T-cell (primary cell): Measurements from ENCODE around the gene RBM15B. TPM values are rescaled to one million over a fixed set of nuclear protein-coding genes. Genes with fewer than 3 reads are reported as not detected.

Experiments
- ATAC-seq, 4 experiments: fragments of 200-7000 bp in 3 of 4; fragments of 150-1000 bp in 1 of 4; cut with Tn5 transposase; replicated peaks in 1 of 4; 1 replicate in 3 of 4; 2 replicates in 1 of 4; pipeline ENCODE4 v1.10.0; 2021; ENCODE audit warnings: moderate library complexity in 3 of 4, mild to moderate bottlenecking in 2 of 4, moderate number of reproducible peaks in 1 of 4
- CTCF ChIA-PET, 2 donors: fragments of 300-600 bp; sonication (Branson Sonifier 250); formaldehyde crosslinking; loops; one replicate each; lab custom pipeline; 2022; ENCODE audit warnings: antibody characterized with exemption in 2 of 2; lab: Charles Lee
- POLR2A ChIA-PET, 2 donors: fragments of 300-600 bp; sonication (Branson Sonifier 250); formaldehyde crosslinking; loops; one replicate each; lab custom pipeline; 2022; ENCODE audit warnings: antibody characterized with exemption in 2 of 2; lab: Charles Lee
- DNase-seq, 35 experiments: peaks; one replicate each; pipeline versions ENCODE4 v3.0.0 to v3.0.0-alpha.2; 2013 to 2023
- H3K27ac ChIP-seq: one replicate; pipeline ENCODE4 v1.5.1; 2013; ENCODE audit warnings: low read length
- H3K27me3 ChIP-seq, 2 experiments: replicated peaks in 1 of 2; 1 replicate in 1 of 2; 2 replicates in 1 of 2; pipeline versions ENCODE4 v1.6.1 to v1.7.0; 2013; ENCODE audit warnings: low read length in 1 of 2, mixed read lengths in 1 of 2; ENCODE audit not compliant: control insufficient read depth in 2 of 2, insufficient read depth in 2 of 2; ENCODE audit errors: extremely low read depth in 1 of 2
- H3K36me3 ChIP-seq, 2 donors: 1 replicate in 1 of 2; 2 replicates in 1 of 2; pipeline versions ENCODE4 v1.6.1 to v1.7.0; 2013; ENCODE audit warnings: low read length in 1 of 2; ENCODE audit not compliant: control insufficient read depth in 2 of 2, insufficient read depth in 1 of 2; ENCODE audit errors: extremely low read depth in 1 of 2
- H3K4me1 ChIP-seq, 2 experiments: 1 replicate in 1 of 2; 2 replicates in 1 of 2; pipeline versions ENCODE4 v1.6.1 to v1.7.0; 2013; ENCODE audit warnings: low read length in 2 of 2, mixed read lengths in 1 of 2; ENCODE audit not compliant: insufficient read depth in 2 of 2, control insufficient read depth in 1 of 2; ENCODE audit errors: extremely low read depth in 1 of 2
- H3K4me3 ChIP-seq, 2 donors: 1 replicate in 1 of 2; 2 replicates in 1 of 2; pipeline versions ENCODE4 v1.5.1 to v1.7.0; 2013; ENCODE audit warnings: mild to moderate bottlenecking in 2 of 2, low read length in 1 of 2, moderate library complexity in 1 of 2; ENCODE audit not compliant: control insufficient read depth in 1 of 2; ENCODE audit errors: extremely low read depth in 1 of 2
- H3K9me3 ChIP-seq: 2 replicates; pipeline ENCODE4 v1.7.0; 2013
- H3K27ac Mint-ChIP-seq, 2 donors: one replicate each; pipeline ENCODE4 v1.8.0; 2020 to 2021; ENCODE audit warnings: mild to moderate bottlenecking in 2 of 2, mixed read lengths in 2 of 2
- H3K27me3 Mint-ChIP-seq, 2 donors: one replicate each; pipeline ENCODE4 v1.8.0; 2021 to 2022; ENCODE audit warnings: mixed read lengths in 2 of 2
- H3K36me3 Mint-ChIP-seq: one replicate; pipeline ENCODE4 v1.8.0; 2021; ENCODE audit warnings: mixed read lengths
- H3K4me1 Mint-ChIP-seq, 3 donors: one replicate each; pipeline ENCODE4 v1.8.0; 2020 to 2022; ENCODE audit warnings: mixed read lengths in 3 of 3, mild to moderate bottlenecking in 1 of 3
- H3K4me3 Mint-ChIP-seq, 3 donors: one replicate each; pipeline ENCODE4 v1.8.0; 2020 to 2022; ENCODE audit warnings: mild to moderate bottlenecking in 3 of 3, mixed read lengths in 3 of 3, moderate library complexity in 3 of 3
- H3K9me3 Mint-ChIP-seq, 3 donors: one replicate each; pipeline ENCODE4 v1.8.0; 2020 to 2022; ENCODE audit warnings: mixed read lengths in 3 of 3
- WGBS: methylation state at CpG from one replicate; pipeline ENCODE4 v1.1.5; 2013; ENCODE audit warnings: missing lambda C conversion rate; ENCODE audit not compliant: insufficient coverage; 5-methylcytosine and 5-hydroxymethylcytosine counted together
- total RNA-seq, 35 experiments: library from RNA in 6 of 35; stranded (reverse) in 6 of 35; fragments of 120-200 nt in 1 of 35; gene quantifications; one replicate each; pipeline versions ENCODE4 v1.2.1 to v1.2.4 and lab custom pipeline; 2013 to 2026

The RBM15B gene
- total RNA-seq, 5 donors from 2014 or later (not counting 1 experiment from before 2014, with no cell fraction given) = 29.2 to 41.3 (median 38.4) TPM

- 92% methylated on average over 2 of the region's 2 CpGs for WGBS
- ChIA-PET POLR2A (no interaction called here), CTCF (no interaction called here)
- H3K4me3 ChIP-seq = no peak overlapping the region
- ATAC-seq (no peak), DNase-seq (no peak)
- no peak overlapping the region for H3K4me3 Mint-ChIP-seq
- peaks cover 3 to 5% (median 5%) of the 10 kb centered on the region in 3 donors for H3K4me1 Mint-ChIP-seq
- H3K4me1 ChIP-seq = no peaks in the 10 kb centered on the region
- no peaks in the 10 kb centered on the region for H3K27me3 ChIP-seq
- H3K27ac ChIP-seq = no peak overlapping the region
- H3K27ac Mint-ChIP-seq = no peak overlapping the region
- no peaks in the 10 kb centered on the region for H3K36me3 ChIP-seq
- H3K9me3 Mint-ChIP-seq = no peaks in the 10 kb centered on the region
- peaks cover 0 to 4% of the 10 kb centered on the region in 2 donors for H3K27me3 Mint-ChIP-seq
- H3K36me3 Mint-ChIP-seq = peaks cover 6% of the 10 kb centered on the region
- no peaks in the 10 kb centered on the region for H3K9me3 ChIP-seq
These were observed 36.9 kb upstream of the RBM15B start for GRCh38 chr3:51354172-51354571.

- no peak overlapping the region for H3K27ac Mint-ChIP-seq
- no peaks in the 10 kb centered on the region for H3K9me3 Mint-ChIP-seq
- no peak overlapping the region for H3K4me3 Mint-ChIP-seq
- Histone ChIP-seq H3K4me3 (no peak overlapping the region), H3K4me1 (no peaks in the 10 kb centered on the region), H3K36me3 (no peaks in the 10 kb centered on the region), H3K27me3 (no peaks in the 10 kb centered on the region), H3K27ac (no peak overlapping the region), H3K9me3 (no peaks in the 10 kb centered on the region)
- H3K36me3 Mint-ChIP-seq = peaks cover 6% of the 10 kb centered on the region
- CTCF ChIA-PET = no interaction called here
- DNase-seq (no peak), ATAC-seq (no peak)
- POLR2A ChIA-PET = no interaction called here
- no peaks in the 10 kb centered on the region for H3K27me3 Mint-ChIP-seq
- H3K4me1 Mint-ChIP-seq = peaks cover 3 to 5% (median 5%) of the 10 kb centered on the region in 3 donors
- WGBS = 100% methylated on average over 3 of the region's 9 CpGs
These were observed 36.1 kb upstream of the RBM15B start for GRCh38 chr3:51354731-51355615.

- POLR2A ChIA-PET = no interaction called here
- Mint-ChIP-seq H3K4me3 (no peak overlapping the region), H3K4me1 (peaks cover 3 to 5% (median 5%) of the 10 kb centered on the region in 3 donors), H3K36me3 (peaks cover 6% of the 10 kb centered on the region), H3K27ac (no peak overlapping the region), H3K9me3 (no peaks in the 10 kb centered on the region), H3K27me3 (no peaks in the 10 kb centered on the region)
- WGBS = 94% methylated on average over 5 of the region's 8 CpGs
- Histone ChIP-seq H3K27ac (no peak overlapping the region), H3K4me1 (no peaks in the 10 kb centered on the region), H3K27me3 (no peaks in the 10 kb centered on the region), H3K9me3 (no peaks in the 10 kb centered on the region), H3K36me3 (no peaks in the 10 kb centered on the region), H3K4me3 (no peak overlapping the region)
- no peak for DNase-seq
- ATAC-seq = no peak
- CTCF ChIA-PET = no interaction called here
These were observed 35.0 kb upstream of the RBM15B start for GRCh38 chr3:51355891-51356578.

DNA sequence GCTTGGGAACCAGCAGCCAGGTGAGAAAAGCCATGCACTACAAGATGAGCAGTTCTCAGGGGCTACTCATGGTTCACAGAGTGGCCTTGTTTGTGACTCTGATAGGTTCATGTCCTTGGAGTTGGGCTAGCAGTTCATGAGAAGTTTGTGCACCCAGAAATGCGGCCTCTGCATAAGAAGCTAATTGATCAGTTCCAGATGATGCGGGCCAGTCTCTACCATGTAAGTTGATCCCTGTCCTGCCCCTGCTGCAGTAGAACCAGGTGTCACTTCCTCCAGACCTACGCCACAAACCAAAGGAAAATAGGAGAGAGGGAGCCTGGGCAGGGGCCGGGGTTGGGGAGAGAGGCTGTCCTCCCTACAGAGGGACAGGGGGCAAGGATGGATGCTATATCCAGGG, 33.2 kb upstream of the RBM15B start:
- Mint-ChIP-seq H3K9me3 (no peaks in the 10 kb centered on the region), H3K27ac (no peak overlapping the region), H3K27me3 (no peaks in the 10 kb centered on the region), H3K36me3 (no peaks in the 10 kb centered on the region), H3K4me3 (no peak overlapping the region), H3K4me1 (peaks cover 3 to 5% (median 5%) of the 10 kb centered on the region in 3 donors)
- WGBS = 90% methylated on average over 2 of the region's 4 CpGs
- Histone ChIP-seq H3K4me3 (no peak overlapping the region), H3K27ac (no peak overlapping the region), H3K36me3 (no peaks in the 10 kb centered on the region), H3K27me3 (no peaks in the 10 kb centered on the region), H3K4me1 (no peaks in the 10 kb centered on the region), H3K9me3 (no peaks in the 10 kb centered on the region)
- ChIA-PET POLR2A (no interaction called here), CTCF (no interaction called here)
- no peak for ATAC-seq
- no peak for DNase-seq

- no peaks in the 10 kb centered on the region for H3K27me3 ChIP-seq
- DNase-seq (no peak), ATAC-seq (no peak)
- H3K9me3 Mint-ChIP-seq = no peaks in the 10 kb centered on the region
- no peak overlapping the region for H3K27ac Mint-ChIP-seq
- peaks cover 3 to 5% (median 5%) of the 10 kb centered on the region in 3 donors for H3K4me1 Mint-ChIP-seq
- ChIA-PET POLR2A (no interaction called here), CTCF (no interaction called here)
- 46% methylated on average over 2 of the region's 3 CpGs for WGBS
- no peak overlapping the region for H3K27ac ChIP-seq
- no peaks in the 10 kb centered on the region for H3K9me3 ChIP-seq
- no peaks in the 10 kb centered on the region for H3K27me3 Mint-ChIP-seq
- H3K4me3 Mint-ChIP-seq = no peak overlapping the region
- no peaks in the 10 kb centered on the region for H3K36me3 Mint-ChIP-seq
- H3K36me3 ChIP-seq = no peaks in the 10 kb centered on the region
- H3K4me1 ChIP-seq = no peaks in the 10 kb centered on the region
- H3K4me3 ChIP-seq = no peak overlapping the region
These were observed 32.1 kb upstream of the RBM15B start for GRCh38 chr3:51358981-51359380.

GRCh38 chr3:51360806-51361205, 30.3 kb upstream of the RBM15B start:
- no peak overlapping the region for H3K4me3 ChIP-seq
- 83% methylated on average over 3 of the region's 3 CpGs for WGBS
- CTCF ChIA-PET = no interaction called here
- ATAC-seq (no peak), DNase-seq (no peak)
- no peaks in the 10 kb centered on the region for H3K27me3 ChIP-seq
- no peaks in the 10 kb centered on the region for H3K4me1 Mint-ChIP-seq
- no peaks in the 10 kb centered on the region for H3K9me3 Mint-ChIP-seq
- no peak overlapping the region for H3K27ac Mint-ChIP-seq
- no peaks in the 10 kb centered on the region for H3K4me1 ChIP-seq
- H3K4me3 Mint-ChIP-seq = no peak overlapping the region
- H3K9me3 ChIP-seq = no peaks in the 10 kb centered on the region
- no peaks in the 10 kb centered on the region for H3K36me3 Mint-ChIP-seq
- no peaks in the 10 kb centered on the region for H3K36me3 ChIP-seq
- H3K27ac ChIP-seq = no peak overlapping the region
- H3K27me3 Mint-ChIP-seq = no peaks in the 10 kb centered on the region
- POLR2A ChIA-PET = interaction anchor here in 1 of 2 donors (0.6 kb wide), 1 partner anchor 355 kb away, joined by 5 read pairs; no protein-coding TSS in a partner anchor
